Osteocyte (in vitro differentiated cells): Measurements from ENCODE around the gene FAM228B. TPM values are rescaled to one million over a fixed set of nuclear protein-coding genes. Genes with fewer than 3 reads are reported as not detected.
"Not testable (repeated sequence)": the region's sequence is repeated elsewhere in the genome, so short reads cannot be mapped to it uniquely, and the experiment has no call there.

ENCODE experiments used
- DNase-seq: peaks from one replicate; pipeline ENCODE4 v3.0.0; 2021; ENCODE audit warnings: mixed read lengths; ENCODE audit not compliant: unreplicated experiment; ENCODE audit errors: extremely low spot score
- H3K27ac Mint-ChIP-seq: one replicate; pipeline ENCODE4 v1.8.0; 2021; ENCODE audit warnings: mild to moderate bottlenecking, mixed read lengths; ENCODE audit not compliant: unreplicated experiment
- H3K27me3 Mint-ChIP-seq: one replicate; pipeline ENCODE4 v1.8.0; 2021; ENCODE audit warnings: mixed read lengths; ENCODE audit not compliant: unreplicated experiment
- H3K36me3 Mint-ChIP-seq: one replicate; pipeline ENCODE4 v1.8.0; 2021; ENCODE audit warnings: mixed read lengths; ENCODE audit not compliant: unreplicated experiment
- H3K4me1 Mint-ChIP-seq: one replicate; pipeline ENCODE4 v1.8.0; 2021; ENCODE audit warnings: mixed read lengths; ENCODE audit not compliant: unreplicated experiment
- H3K4me3 Mint-ChIP-seq: one replicate; pipeline ENCODE4 v1.8.0; 2021; ENCODE audit warnings: mild to moderate bottlenecking, moderate library complexity, mixed read lengths; ENCODE audit not compliant: unreplicated experiment
- H3K9me3 Mint-ChIP-seq: one replicate; pipeline ENCODE4 v1.8.0; 2021; ENCODE audit warnings: mixed read lengths; ENCODE audit not compliant: unreplicated experiment
- total RNA-seq: library from RNA; stranded (reverse); gene quantifications from 2 replicates; pipeline ENCODE4 v1.2.1, GENCODE V29; 2021
- TF ChIP-seq, protein P1 (sequence below): fragments of 200-600 bp; sonication (generic); IDR thresholded peaks from 2 replicates; pipeline ENCODE4 v1.5.0; 2021; ENCODE audit warnings: antibody characterized with exemption, mild to moderate bottlenecking, moderate library complexity

The FAM228B gene
- total RNA-seq, 1 donor from 2014 or later: 19.5 TPM

DNA sequence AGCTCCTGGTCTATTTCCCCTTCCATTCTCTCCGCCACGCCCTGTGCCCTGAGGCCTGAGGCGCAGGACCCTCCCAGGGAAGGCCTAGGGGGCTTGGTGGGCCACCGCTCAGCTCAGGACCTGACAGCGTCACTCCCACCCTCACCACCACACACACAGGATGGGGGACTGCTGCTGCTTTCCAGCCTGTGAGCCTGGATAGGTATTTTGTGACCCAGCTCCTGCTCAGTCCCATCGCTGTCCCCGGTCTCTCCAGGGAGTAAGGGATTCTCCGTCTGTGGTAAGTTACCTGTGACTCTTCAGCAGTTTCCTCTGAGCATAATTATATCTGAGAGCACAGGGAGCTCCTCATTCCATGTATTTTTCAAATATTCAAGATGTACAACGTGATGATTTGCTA, 67.9 kb downstream of the FAM228B start:
- Mint-ChIP-seq H3K36me3 (peaks cover 7% of the 10 kb centered on the region), H3K9me3 (peaks cover 10% of the 10 kb centered on the region), H3K4me1 (no peaks in the 10 kb centered on the region), H3K27me3 (peaks cover 4% of the 10 kb centered on the region), H3K27ac (no peak overlapping the region), H3K4me3 (no peak overlapping the region)
- TF ChIP-seq, protein P1, sequence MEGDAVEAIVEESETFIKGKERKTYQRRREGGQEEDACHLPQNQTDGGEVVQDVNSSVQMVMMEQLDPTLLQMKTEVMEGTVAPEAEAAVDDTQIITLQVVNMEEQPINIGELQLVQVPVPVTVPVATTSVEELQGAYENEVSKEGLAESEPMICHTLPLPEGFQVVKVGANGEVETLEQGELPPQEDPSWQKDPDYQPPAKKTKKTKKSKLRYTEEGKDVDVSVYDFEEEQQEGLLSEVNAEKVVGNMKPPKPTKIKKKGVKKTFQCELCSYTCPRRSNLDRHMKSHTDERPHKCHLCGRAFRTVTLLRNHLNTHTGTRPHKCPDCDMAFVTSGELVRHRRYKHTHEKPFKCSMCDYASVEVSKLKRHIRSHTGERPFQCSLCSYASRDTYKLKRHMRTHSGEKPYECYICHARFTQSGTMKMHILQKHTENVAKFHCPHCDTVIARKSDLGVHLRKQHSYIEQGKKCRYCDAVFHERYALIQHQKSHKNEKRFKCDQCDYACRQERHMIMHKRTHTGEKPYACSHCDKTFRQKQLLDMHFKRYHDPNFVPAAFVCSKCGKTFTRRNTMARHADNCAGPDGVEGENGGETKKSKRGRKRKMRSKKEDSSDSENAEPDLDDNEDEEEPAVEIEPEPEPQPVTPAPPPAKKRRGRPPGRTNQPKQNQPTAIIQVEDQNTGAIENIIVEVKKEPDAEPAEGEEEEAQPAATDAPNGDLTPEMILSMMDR: no peak
- no peak for DNase-seq

DNA sequence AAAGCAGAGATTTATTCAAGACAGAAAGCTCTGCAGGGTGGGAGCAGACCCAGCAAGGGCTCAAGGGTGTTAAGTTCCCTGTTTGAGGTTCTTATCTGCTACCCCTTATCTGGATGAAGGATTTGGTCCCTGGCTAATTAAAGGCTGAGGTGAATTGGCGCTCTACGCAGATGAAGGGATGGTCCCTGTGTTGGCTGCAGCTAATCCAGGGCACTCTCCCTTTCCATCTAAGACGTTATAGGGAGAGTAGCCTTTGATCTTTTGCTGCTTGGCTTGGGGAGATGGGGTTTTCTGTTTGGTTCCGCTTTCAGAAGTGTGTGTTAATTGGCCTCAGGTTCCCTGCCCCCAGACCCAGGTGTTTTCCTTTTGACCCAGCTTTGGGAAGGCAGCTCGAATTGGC, 68.6 kb downstream of the FAM228B start:
- no peak for DNase-seq
- Mint-ChIP-seq H3K36me3 (peaks cover 7% of the 10 kb centered on the region), H3K27me3 (peaks cover 4% of the 10 kb centered on the region), H3K27ac (no peak overlapping the region), H3K4me1 (no peaks in the 10 kb centered on the region), H3K4me3 (no peak overlapping the region), H3K9me3 (peaks cover 16% of the 10 kb centered on the region)
- TF ChIP-seq, protein P1: no peak

DNA sequence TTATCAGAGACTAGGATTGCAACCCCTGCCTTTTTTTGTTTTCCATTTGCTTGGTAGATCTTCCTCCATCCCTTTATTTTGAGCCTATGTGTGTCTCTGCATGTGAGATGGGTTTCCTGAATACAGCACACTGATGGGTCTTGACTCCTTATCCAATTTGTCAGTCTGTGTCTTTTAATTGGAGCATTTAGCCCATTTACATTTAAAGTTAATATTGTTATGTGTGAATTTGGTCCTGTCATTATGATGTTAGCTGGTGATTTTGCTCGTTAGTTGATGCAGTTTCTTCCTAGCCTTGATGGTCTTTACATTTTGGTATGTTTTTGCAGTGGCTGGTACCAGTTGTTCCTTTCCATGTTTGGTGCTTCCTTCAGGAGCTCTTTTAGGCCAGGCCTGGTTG, 73.9 kb downstream of the FAM228B start:
- H3K4me1 Mint-ChIP-seq, H3K9me3 Mint-ChIP-seq, H3K27ac Mint-ChIP-seq, H3K4me3 Mint-ChIP-seq, DNase-seq, H3K27me3 Mint-ChIP-seq: not testable (repeated sequence)
- peaks cover 20% of the 10 kb centered on the region for H3K36me3 Mint-ChIP-seq

DNA sequence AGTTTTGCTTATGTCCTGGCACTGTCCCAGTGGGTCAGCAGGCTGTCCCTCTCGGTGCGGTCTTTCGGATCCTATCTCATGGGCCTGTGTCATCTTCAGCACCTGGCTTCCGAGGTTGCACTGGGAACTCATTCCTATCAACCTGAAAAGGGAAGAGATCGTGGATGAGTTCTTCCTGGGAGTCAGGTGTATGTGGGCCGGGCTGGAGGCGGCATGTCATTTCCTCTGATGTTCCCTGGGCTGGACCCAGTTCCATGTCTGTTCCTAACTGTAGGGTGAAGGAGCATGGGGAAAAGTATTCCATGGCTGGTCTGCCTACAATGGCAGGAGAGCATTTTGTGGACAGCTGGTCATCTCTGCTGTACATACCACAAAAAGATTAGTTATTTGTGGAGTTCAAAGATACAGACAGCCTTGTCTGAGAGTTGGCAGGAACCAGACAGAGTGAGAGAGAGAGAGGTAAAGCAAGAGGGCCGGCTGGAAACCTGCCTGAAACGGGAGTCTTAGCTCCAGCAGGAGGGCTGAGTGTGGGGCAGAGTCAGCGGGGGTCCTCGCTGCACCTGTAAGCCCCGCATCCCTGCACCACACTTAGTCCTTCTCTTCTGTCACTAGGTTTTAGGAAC, 76.8 kb downstream of the FAM228B start:
- Mint-ChIP-seq H3K27me3 (no peaks in the 10 kb centered on the region), H3K27ac (no peak overlapping the region), H3K9me3 (peaks cover 7% of the 10 kb centered on the region), H3K4me1 (no peaks in the 10 kb centered on the region), H3K4me3 (no peak overlapping the region), H3K36me3 (peaks cover 39% of the 10 kb centered on the region)
- TF ChIP-seq, protein P1: no peak
- no peak for DNase-seq

DNA sequence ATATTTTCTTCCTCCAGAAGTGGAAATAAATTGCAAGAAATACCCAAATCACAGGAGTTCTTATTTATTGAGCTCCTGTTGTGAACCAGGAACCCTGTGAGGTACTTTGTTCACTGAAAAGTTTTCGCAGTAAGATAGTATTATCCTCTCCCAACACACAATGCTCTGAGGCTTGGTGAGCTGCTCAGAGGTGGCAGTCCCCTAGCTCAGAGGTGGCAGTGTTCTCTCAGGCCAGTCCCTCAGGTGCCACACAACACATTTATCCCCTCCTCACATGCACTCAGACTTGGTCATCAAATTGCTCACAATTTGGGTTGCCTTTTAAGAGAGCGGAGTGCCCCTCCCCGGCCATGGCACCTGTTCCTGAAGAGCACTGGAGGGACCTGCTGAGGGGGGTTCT, 77.5 kb downstream of the FAM228B start:
- H3K27ac Mint-ChIP-seq: no peak overlapping the region
- peaks cover 44% of the 10 kb centered on the region for H3K36me3 Mint-ChIP-seq
- no peaks in the 10 kb centered on the region for H3K4me1 Mint-ChIP-seq
- H3K9me3 Mint-ChIP-seq: peaks cover 7% of the 10 kb centered on the region
- no peak for DNase-seq
- H3K4me3 Mint-ChIP-seq: no peak overlapping the region
- no peaks in the 10 kb centered on the region for H3K27me3 Mint-ChIP-seq
- TF ChIP-seq, protein P1: no peak
